HCT116 (cell line): ENCODE results near the gene OBSCN. TPM values are rescaled to one million over a fixed set of nuclear protein-coding genes. Genes with fewer than 3 reads are reported as not detected.

Experiments
- ATAC-seq: fragments of 200-7000 bp; cut with Tn5 transposase; 2 replicates; pipeline ENCODE4 v1.9.1; 2020; ENCODE audit warnings: mild to moderate bottlenecking, moderate library complexity
- BruUV-seq: library from RNA; stranded (reverse); fragments of 400-500 nt; replicated peaks from 2 replicates; lab custom pipeline; 2021; lab: Mats Ljungman, UMichigan
- CTCF ChIA-PET: fragments of 300-600 bp; sonication (Branson Sonifier 250); formaldehyde crosslinking; loops from one replicate; lab custom pipeline; 2021; ENCODE audit warnings: antibody characterized with exemption; lab: Charles Lee
- POLR2A ChIA-PET: fragments of 300-600, 350-600 bp; sonication (Branson Sonifier 250); formaldehyde crosslinking; loops from one replicate; lab custom pipeline; 2021; ENCODE audit warnings: antibody characterized with exemption; lab: Charles Lee
- RAD21 ChIA-PET, 2 experiments: fragments of 300-600 bp; sonication (Branson Sonifier 250); formaldehyde crosslinking; loops; one replicate each; lab custom pipeline; 2023; ENCODE audit warnings: low total read pairs in 2 of 2; ENCODE audit not compliant: uncharacterized antibody in 2 of 2, unreplicated experiment in 2 of 2, low non-redundant PET in 1 of 2; lab: Charles Lee
- DNase-seq: peaks from one replicate; pipeline ENCODE4 v3.0.0-alpha.2; 2010; ENCODE audit warnings: low read depth, low spot score
- H2AFZ ChIP-seq: fragments of 200-600 bp; shearing (Covaris generic), sonication (generic); 2 replicates; pipeline ENCODE4 v1.6.1; 2017; ENCODE audit warnings: low read depth, mixed run types, mixed read lengths, antibody characterized with exemption, low read length; ENCODE audit not compliant: poor library complexity, severe bottlenecking
- H3K27ac ChIP-seq: 2 replicates; pipeline ENCODE4 v1.5.1; 2012; ENCODE audit warnings: low read depth, low read length
- H3K27me3 ChIP-seq: fragments of 200-600 bp; sonication (generic); 2 replicates; pipeline ENCODE4 v1.6.1; 2016; ENCODE audit warnings: mixed run types, low read length, mixed read lengths; ENCODE audit not compliant: insufficient read depth
- H3K36me3 ChIP-seq, 2 experiments: fragments of 200-500 bp in 1 of 2; fragments of 200-600 bp in 1 of 2; sonication (Bioruptor generic) in 1 of 2; sonication (generic) in 1 of 2; 2 replicates each; pipeline versions ENCODE4 v1.5.1 to v1.6.1; 2014 to 2016; ENCODE audit warnings: low read length in 2 of 2, inconsistent platforms in 1 of 2, mixed read lengths in 1 of 2, mixed run types in 1 of 2; ENCODE audit not compliant: insufficient read depth in 2 of 2, control insufficient read depth in 1 of 2
- H3K4me1 ChIP-seq, 2 experiments: fragments of 200-600 bp in 1 of 2; sonication (generic) in 1 of 2; 2 replicates each; pipeline versions ENCODE4 v1.5.1 to v1.6.1; 2012 to 2017; ENCODE audit warnings: low read length in 2 of 2, inconsistent platforms in 1 of 2, mild to moderate bottlenecking in 1 of 2, mixed read lengths in 1 of 2, mixed run types in 1 of 2, moderate library complexity in 1 of 2; ENCODE audit not compliant: insufficient read depth in 2 of 2, control insufficient read depth in 1 of 2
- H3K4me2 ChIP-seq: fragments of 200-600 bp; sonication (generic); 2 replicates; pipeline ENCODE4 v1.6.1; 2017; ENCODE audit warnings: mixed run types, low read length, mixed read lengths
- H3K4me3 ChIP-seq, 2 experiments: fragments of 200-600 bp in 1 of 2; sonication (generic) in 1 of 2; replicated peaks in 1 of 2; 2 replicates each; pipeline ENCODE4 v1.5.1; 2011 to 2016; ENCODE audit warnings: low read length in 2 of 2, control low read depth in 1 of 2, low read depth in 1 of 2, mild to moderate bottlenecking in 1 of 2, mixed read lengths in 1 of 2, mixed run types in 1 of 2
- H3K79me2 ChIP-seq: fragments of 200-600 bp; sonication (generic); 2 replicates; pipeline ENCODE4 v1.6.1; 2017; ENCODE audit warnings: mild to moderate bottlenecking, mixed run types, low read length, moderate library complexity, mixed read lengths; ENCODE audit not compliant: insufficient read depth
- H3K9ac ChIP-seq: fragments of 200-600 bp; sonication (generic); 2 replicates; pipeline ENCODE4 v1.6.1; 2016; ENCODE audit warnings: low read length, mixed read lengths
- H3K9me2 ChIP-seq: fragments of 200-600 bp; sonication (generic), shearing (Covaris generic); 2 replicates; pipeline ENCODE4 v1.6.1; 2017; ENCODE audit warnings: mixed run types, mild to moderate bottlenecking, moderate library complexity; ENCODE audit not compliant: insufficient read depth
- H3K9me3 ChIP-seq, 2 experiments: fragments of 200-500 bp in 1 of 2; fragments of 200-600 bp in 1 of 2; sonication (Bioruptor generic) in 1 of 2; sonication (generic) in 1 of 2; 2 replicates each; pipeline ENCODE4 v1.6.1; 2014 to 2017; ENCODE audit warnings: low read length in 2 of 2, mixed read lengths in 2 of 2, inconsistent platforms in 1 of 2, low read depth in 1 of 2, mild to moderate bottlenecking in 1 of 2, mixed run types in 1 of 2, moderate library complexity in 1 of 2; ENCODE audit not compliant: control insufficient read depth in 1 of 2, insufficient read depth in 1 of 2
- H4K20me1 ChIP-seq: fragments of 200-600 bp; sonication (generic), shearing (Covaris generic); 2 replicates; pipeline ENCODE4 v1.6.1; 2017; ENCODE audit warnings: mixed run types, mild to moderate bottlenecking, moderate library complexity; ENCODE audit not compliant: insufficient read depth
- CBX3 ChIP-seq: IDR thresholded peaks from 2 replicates; pipeline ENCODE4 v1.6.1; 2012; ENCODE audit warnings: low read depth
- CEBPB ChIP-seq: IDR thresholded peaks from 2 replicates; pipeline ENCODE4 v1.6.1; 2012; ENCODE audit warnings: low read depth
- CTCF ChIP-seq, 3 experiments: fragments of 200-600 bp in 1 of 3; sonication (generic) in 1 of 3; IDR thresholded peaks in 2 of 3; conservative IDR thresholded peaks in 1 of 3; 2 replicates each; pipeline ENCODE4 v1.5.1; 2012 to 2017; ENCODE audit warnings: low read depth in 2 of 3, low read length in 2 of 3, antibody characterized with exemption in 1 of 3, borderline replicate concordance in 1 of 3, control low read depth in 1 of 3, mild to moderate bottlenecking in 1 of 3, mixed read lengths in 1 of 3, mixed run types in 1 of 3, moderate library complexity in 1 of 3; ENCODE audit not compliant: insufficient read depth in 1 of 3
- EGR1 ChIP-seq: IDR thresholded peaks from 2 replicates; pipeline ENCODE4 v1.6.1; 2012; ENCODE audit warnings: low read depth
- EZH2phosphoT487 ChIP-seq: fragments of 200-600 bp; IDR thresholded peaks from 2 replicates; pipeline ENCODE4 v1.6.1; 2018; ENCODE audit warnings: antibody characterized with exemption, borderline replicate concordance
- MAX ChIP-seq: IDR thresholded peaks from 2 replicates; pipeline ENCODE4 v1.6.1; 2012
- POLR2A ChIP-seq: IDR thresholded peaks from 2 replicates; pipeline ENCODE4 v1.7.0; 2011; ENCODE audit warnings: borderline replicate concordance; ENCODE audit not compliant: insufficient read depth, insufficient read length; ENCODE audit errors: extremely low read depth
- POLR2AphosphoS5 ChIP-seq: IDR thresholded peaks from 2 replicates; pipeline ENCODE4 v1.6.1; 2011; ENCODE audit warnings: mild to moderate bottlenecking, low read depth, low read length, moderate library complexity
- SIN3A ChIP-seq: IDR thresholded peaks from 2 replicates; pipeline ENCODE4 v1.6.1; 2012; ENCODE audit warnings: low read depth
- SRF ChIP-seq: IDR thresholded peaks from 2 replicates; pipeline ENCODE4 v1.6.1; 2012; ENCODE audit warnings: low read depth
- YY1 ChIP-seq: IDR thresholded peaks from 2 replicates; pipeline ENCODE4 v1.6.1; 2011; ENCODE audit warnings: low read length, low read depth, moderate library complexity, mild to moderate bottlenecking; ENCODE audit not compliant: insufficient replicate concordance; ENCODE audit errors: extremely low read depth
- ZFX ChIP-seq: fragments of 450-650 bp; IDR thresholded peaks from 2 replicates; pipeline ENCODE4 v1.6.1; 2017
- ZNF274 ChIP-seq: fragments of 200-500 bp; sonication (Bioruptor generic); IDR thresholded peaks from 2 replicates; pipeline ENCODE4 v1.6.1; 2014; ENCODE audit warnings: mild to moderate bottlenecking, low read depth, low read length, inconsistent platforms
- intact Hi-C: fragments of 100-400 bp; cut with micrococcal nuclease; formaldehyde crosslinking; loops from 2 replicates; pipeline ENCODE4 v1.10.0; 2022
- total RNA-seq: library from RNA; stranded (reverse); gene quantifications from one replicate; pipeline ENCODE4 v1.2.1, GENCODE V29; 2021; ENCODE audit not compliant: unreplicated experiment

The OBSCN gene
- total RNA-seq, 1 experiment from 2014 or later: 16.6 TPM

GRCh38 chr1:228320394-228320793, 112.5 kb downstream of the OBSCN start:
- no peaks in the 10 kb centered on the region for H3K27me3 ChIP-seq
- no peak for DNase-seq
- H4K20me1 ChIP-seq: no peaks in the 10 kb centered on the region
- H3K9me2 ChIP-seq: no peaks in the 10 kb centered on the region
- CTCF ChIA-PET: no interaction called here
- RAD21 ChIA-PET: no interaction called here
- no peak overlapping the region for H3K9ac ChIP-seq
- no peak overlapping the region for H2AFZ ChIP-seq
- no TSS peak for BruUV-seq
- H3K4me1 ChIP-seq: no peaks in the 10 kb centered on the region
- no peaks in the 10 kb centered on the region for H3K36me3 ChIP-seq
- H3K4me2 ChIP-seq: no peak overlapping the region
- H3K27ac ChIP-seq: no peak overlapping the region
- no peak for ATAC-seq
- H3K79me2 ChIP-seq: no peaks in the 10 kb centered on the region
- POLR2A ChIA-PET: no interaction called here
- no peak overlapping the region for H3K4me3 ChIP-seq
- intact Hi-C loops: no loop called here
- H3K9me3 ChIP-seq: peaks cover 3 to 4% of the 10 kb centered on the region in 2 experiments; a peak in 2 of 4 replicates
- TF ChIP-seq ZFX (no peak), YY1 (no peak), POLR2A (no peak), ZNF274 (no peak), EGR1 (no peak), SIN3A (no peak), POLR2AphosphoS5 (no peak), EZH2phosphoT487 (no peak), SRF (no peak), CTCF (IDR thresholded peaks at IDR 0.05 in 2 of 3, conservative IDR thresholded peaks at IDR 0.05 in 1 of 3; ENCODE audit: borderline replicate concordance in 1 of 3, insufficient read depth in 1 of 3, low read depth in 2 of 3, low read length in 2 of 3) (no peak), MAX (no peak), CEBPB (no peak), CBX3 (no peak)
